Mucosa of stomach (tissue), 1 donor: ENCODE results near the gene VPS13A.
"Not testable (repeated sequence)": the region's sequence is repeated elsewhere in the genome, so short reads cannot be mapped to it uniquely, and the experiment has no call there.

Experiments
- H3K27me3 ChIP-seq: one replicate; pipeline ENCODE4 v1.7.0; 2013; ENCODE audit warnings: mild to moderate bottlenecking, low read length; ENCODE audit not compliant: control insufficient read depth, insufficient read depth
- H3K36me3 ChIP-seq: one replicate; pipeline ENCODE4 v1.7.0; 2013; ENCODE audit warnings: low read length; ENCODE audit not compliant: control insufficient read depth, insufficient read depth
- H3K4me1 ChIP-seq: one replicate; pipeline ENCODE4 v1.7.0; 2013; ENCODE audit warnings: mild to moderate bottlenecking, low read length; ENCODE audit not compliant: control insufficient read depth, insufficient read depth
- H3K4me3 ChIP-seq: one replicate; pipeline ENCODE4 v1.7.0; 2013; ENCODE audit warnings: low read length
- H3K9ac ChIP-seq: one replicate; pipeline ENCODE4 v1.7.0; 2013; ENCODE audit warnings: mild to moderate bottlenecking, low read length, moderate library complexity
- H3K9me3 ChIP-seq: one replicate; pipeline ENCODE4 v1.7.0; 2013; ENCODE audit warnings: mild to moderate bottlenecking, low read length, moderate library complexity; ENCODE audit not compliant: control insufficient read depth
- donor health status: Pancreatic carcinoma.

The VPS13A gene

DNA sequence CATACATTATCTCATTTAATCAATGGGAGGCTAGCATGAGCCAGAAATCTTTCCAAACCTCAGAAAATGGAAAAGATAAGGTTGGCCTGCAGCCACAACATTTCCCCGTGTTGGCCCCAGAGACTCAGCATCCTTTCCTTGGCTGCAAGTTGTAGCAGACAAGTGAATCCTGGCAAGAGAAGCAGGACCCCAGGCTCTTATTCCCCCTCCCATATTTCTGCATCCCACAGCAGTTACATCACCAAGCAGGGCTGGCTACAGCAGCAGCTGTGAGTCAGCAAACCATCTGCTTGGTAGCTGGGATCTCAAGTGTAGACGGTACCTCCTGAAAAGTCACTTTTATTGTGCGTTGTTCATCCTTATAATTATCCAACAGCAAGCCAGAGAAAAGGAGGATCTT is 258.4 kb downstream of the VPS13A start:
- Histone ChIP-seq H3K4me1 (no peaks in the 10 kb centered on the region), H3K36me3 (no peaks in the 10 kb centered on the region), H3K9me3 (no peaks in the 10 kb centered on the region), H3K27me3 (no peaks in the 10 kb centered on the region), H3K4me3 (no peak overlapping the region), H3K9ac (no peak overlapping the region)

- no peak overlapping the region for H3K4me3 ChIP-seq
- H3K9ac ChIP-seq, result no peak overlapping the region
- H3K9me3 ChIP-seq, result no peaks in the 10 kb centered on the region
- H3K4me1 ChIP-seq, result no peaks in the 10 kb centered on the region
- H3K36me3 ChIP-seq, result no peaks in the 10 kb centered on the region
- H3K27me3 ChIP-seq, result no peaks in the 10 kb centered on the region
Observed at GRCh38 chr9:77438653-77439052, 261.3 kb downstream of the VPS13A start.

DNA sequence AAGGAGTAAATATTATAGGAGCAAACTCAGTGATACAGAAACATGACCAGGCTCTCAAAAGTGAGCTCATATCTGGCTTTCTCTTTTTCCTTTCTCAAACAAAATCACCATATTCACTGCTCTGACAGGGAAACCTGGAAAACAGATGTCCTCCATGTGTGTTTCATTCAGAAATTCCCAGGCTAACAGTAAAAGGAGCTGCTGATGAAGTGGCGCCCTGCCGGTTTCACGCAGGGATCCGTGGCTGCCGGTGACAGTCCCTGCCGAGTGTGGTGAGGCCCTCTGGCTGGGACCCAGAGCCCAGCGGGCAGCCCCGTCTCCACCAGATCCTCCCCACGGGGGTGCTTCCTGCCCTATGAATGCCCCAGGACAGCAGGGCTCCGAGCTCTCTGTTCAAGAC is 262.7 kb downstream of the VPS13A start:
- Histone ChIP-seq H3K27me3 (no peaks in the 10 kb centered on the region), H3K4me3 (no peak overlapping the region), H3K36me3 (no peaks in the 10 kb centered on the region), H3K4me1 (no peaks in the 10 kb centered on the region), H3K9me3 (no peaks in the 10 kb centered on the region), H3K9ac (no peak overlapping the region)

DNA sequence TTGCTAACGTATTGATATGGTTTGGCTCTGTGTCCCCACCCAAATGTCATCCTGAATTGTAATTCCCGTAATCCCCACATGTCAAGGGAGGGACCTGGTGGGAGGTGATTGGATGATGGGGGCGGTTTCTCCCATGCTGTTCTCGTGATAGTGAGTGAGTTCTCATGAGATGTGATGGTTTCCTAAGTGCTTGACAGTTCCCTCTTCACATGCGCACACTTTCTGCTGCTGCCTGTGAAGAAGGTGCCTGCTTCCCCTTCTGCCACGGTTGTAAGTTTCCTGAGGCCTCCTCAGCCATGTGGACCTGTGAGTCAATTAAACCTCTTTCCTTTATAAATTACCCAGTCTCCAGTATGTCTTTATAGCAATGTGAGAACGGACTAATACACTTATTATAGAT is 263.8 kb downstream of the VPS13A start:
- not testable (repeated sequence) for H3K4me1 ChIP-seq, H3K9ac ChIP-seq, H3K27me3 ChIP-seq, H3K36me3 ChIP-seq, H3K9me3 ChIP-seq, H3K4me3 ChIP-seq

DNA sequence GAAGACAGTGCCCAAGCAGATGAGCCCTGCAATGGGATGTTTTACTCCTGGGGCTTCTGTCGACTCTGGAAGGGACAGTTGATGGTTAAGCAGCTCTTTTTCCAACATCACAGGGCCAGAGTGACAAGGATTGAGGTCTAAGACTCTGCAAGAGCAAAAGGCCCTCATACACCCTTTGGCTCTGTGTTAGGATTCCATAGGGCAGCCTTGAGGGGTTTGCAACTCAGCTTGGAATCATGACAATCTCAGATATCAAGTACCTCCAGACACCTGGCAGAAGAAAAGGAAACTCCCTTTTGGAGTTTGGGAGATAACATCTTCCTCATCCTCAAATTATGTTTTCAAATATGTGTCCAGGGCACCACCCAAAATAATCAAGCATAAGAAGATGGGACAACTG is 265.1 kb downstream of the VPS13A start:
- no peaks in the 10 kb centered on the region for H3K27me3 ChIP-seq
- no peak overlapping the region for H3K9ac ChIP-seq
- no peaks in the 10 kb centered on the region for H3K36me3 ChIP-seq
- H3K4me3 ChIP-seq, result no peak overlapping the region
- no peaks in the 10 kb centered on the region for H3K4me1 ChIP-seq
- H3K9me3 ChIP-seq, result no peaks in the 10 kb centered on the region

GRCh38 chr9:77447646-77448045 is 270.3 kb downstream of the VPS13A start:
- H3K9ac ChIP-seq, result no peak overlapping the region
- H3K4me3 ChIP-seq, result no peak overlapping the region
- H3K27me3 ChIP-seq, result no peaks in the 10 kb centered on the region
- H3K9me3 ChIP-seq, result no peaks in the 10 kb centered on the region
- peaks cover 3% of the 10 kb centered on the region for H3K4me1 ChIP-seq
- H3K36me3 ChIP-seq, result no peaks in the 10 kb centered on the region

- H3K9me3 ChIP-seq, result no peaks in the 10 kb centered on the region
- H3K4me1 ChIP-seq, result peaks cover 3% of the 10 kb centered on the region
- no peaks in the 10 kb centered on the region for H3K36me3 ChIP-seq
- H3K27me3 ChIP-seq, result no peaks in the 10 kb centered on the region
- H3K4me3 ChIP-seq, result no peak overlapping the region
- H3K9ac ChIP-seq, result no peak overlapping the region
Observed at GRCh38 chr9:77449240-77450084, 272.1 kb downstream of the VPS13A start.

GRCh38 chr9:77450085-77450475 is 272.7 kb downstream of the VPS13A start:
- Histone ChIP-seq H3K9me3 (no peaks in the 10 kb centered on the region), H3K27me3 (no peaks in the 10 kb centered on the region), H3K36me3 (no peaks in the 10 kb centered on the region), H3K4me3 (no peak overlapping the region), H3K9ac (no peak overlapping the region), H3K4me1 (peaks cover 3% of the 10 kb centered on the region)

- no peak overlapping the region for H3K4me3 ChIP-seq
- no peaks in the 10 kb centered on the region for H3K9me3 ChIP-seq
- H3K9ac ChIP-seq, result no peak overlapping the region
- H3K4me1 ChIP-seq, result peaks cover 3% of the 10 kb centered on the region
- no peaks in the 10 kb centered on the region for H3K27me3 ChIP-seq
- no peaks in the 10 kb centered on the region for H3K36me3 ChIP-seq
Observed at GRCh38 chr9:77451507-77451906, 274.2 kb downstream of the VPS13A start.

DNA sequence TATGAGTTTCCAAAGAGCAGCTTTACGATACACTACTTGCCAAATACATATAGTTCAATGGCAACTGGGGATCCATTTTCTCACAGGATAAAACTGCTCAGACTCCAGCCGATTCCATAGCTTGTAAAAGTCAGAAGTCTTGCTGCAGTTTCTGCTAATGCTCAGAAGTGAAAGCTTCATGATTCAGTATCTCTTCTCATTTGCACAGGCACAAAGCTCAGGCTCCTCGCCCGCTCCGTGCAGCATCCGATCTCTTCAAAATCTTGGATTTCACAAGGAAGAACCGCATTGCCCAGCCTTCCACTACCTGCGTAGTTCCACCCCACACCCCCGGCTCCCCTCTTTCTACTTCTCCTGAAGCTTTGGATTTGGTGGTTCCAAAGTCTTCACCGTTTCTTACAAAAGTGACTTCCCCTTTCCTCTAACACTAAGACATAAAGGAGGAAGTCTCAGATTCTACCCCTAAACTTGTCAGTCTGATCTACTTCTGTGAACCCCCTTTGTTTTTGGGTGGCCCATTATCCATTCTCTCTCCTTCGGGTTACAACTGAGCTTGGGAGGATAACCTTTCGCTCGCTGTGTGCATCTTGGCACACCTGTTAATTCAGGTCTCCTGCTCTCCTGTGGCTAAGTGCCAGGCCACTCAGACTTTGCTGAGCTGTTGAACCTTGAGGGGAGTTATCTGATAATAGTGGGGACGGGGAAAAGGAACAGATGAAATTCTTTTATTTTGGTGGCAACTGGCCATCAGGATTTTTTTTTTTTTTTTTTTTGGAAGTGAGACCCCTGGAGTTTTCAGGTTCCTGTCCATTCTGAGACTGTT is 276.7 kb downstream of the VPS13A start:
- no peaks in the 10 kb centered on the region for H3K27me3 ChIP-seq
- H3K36me3 ChIP-seq, result no peaks in the 10 kb centered on the region
- H3K4me1 ChIP-seq, result peaks cover 1% of the 10 kb centered on the region
- no peak overlapping the region for H3K9ac ChIP-seq
- H3K9me3 ChIP-seq, result no peaks in the 10 kb centered on the region
- no peak overlapping the region for H3K4me3 ChIP-seq

- no peak overlapping the region for H3K9ac ChIP-seq
- H3K4me3 ChIP-seq, result no peak overlapping the region
- H3K4me1 ChIP-seq, result no peaks in the 10 kb centered on the region
- H3K27me3 ChIP-seq, result no peaks in the 10 kb centered on the region
- H3K36me3 ChIP-seq, result no peaks in the 10 kb centered on the region
- no peaks in the 10 kb centered on the region for H3K9me3 ChIP-seq
Observed at GRCh38 chr9:77454663-77455062, 277.3 kb downstream of the VPS13A start.

DNA sequence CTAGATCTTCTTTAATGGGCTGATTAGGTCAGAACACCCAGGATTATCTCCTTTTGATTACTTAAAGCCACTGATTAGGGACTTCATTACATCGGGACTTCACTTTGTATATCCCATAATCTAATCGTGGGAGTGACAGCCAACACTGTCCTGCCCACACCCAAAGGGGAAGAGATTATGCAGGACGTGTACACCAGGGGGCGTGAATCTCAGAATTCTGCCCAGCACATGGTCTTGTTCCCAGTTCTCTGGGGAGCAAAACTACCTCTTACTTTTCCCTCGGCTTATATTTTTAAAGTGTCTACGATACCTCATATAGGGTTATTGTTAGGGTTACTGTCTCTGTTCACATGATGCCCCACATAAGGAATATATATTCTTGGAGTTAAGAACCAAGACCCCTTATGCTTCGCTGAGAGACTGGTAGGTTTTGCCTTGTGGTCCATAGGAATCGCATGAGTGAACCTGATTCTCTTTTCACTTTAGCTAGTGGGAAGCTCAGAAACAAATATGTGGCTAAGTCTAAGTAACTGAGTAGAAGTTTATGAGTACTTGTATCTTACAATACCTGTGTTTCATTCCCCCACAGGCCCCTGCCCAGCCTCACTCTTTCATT is 278.1 kb downstream of the VPS13A start:
- no peak overlapping the region for H3K4me3 ChIP-seq
- H3K9me3 ChIP-seq, result no peaks in the 10 kb centered on the region
- no peak overlapping the region for H3K9ac ChIP-seq
- H3K27me3 ChIP-seq, result no peaks in the 10 kb centered on the region
- H3K4me1 ChIP-seq, result no peaks in the 10 kb centered on the region
- no peaks in the 10 kb centered on the region for H3K36me3 ChIP-seq
